ENCODE results near the gene FCGR1A.
"Not testable (repeated sequence)": the region's sequence is repeated elsewhere in the genome, so short reads cannot be mapped to it uniquely, and the experiment has no call there.

FCGR1A gene

GRCh38 chr1:149832316-149833126 is 50.0 kb downstream of the FCGR1A start:
- DNase-seq (ENCODE audit: low read depth): not testable (repeated sequence)

DNA sequence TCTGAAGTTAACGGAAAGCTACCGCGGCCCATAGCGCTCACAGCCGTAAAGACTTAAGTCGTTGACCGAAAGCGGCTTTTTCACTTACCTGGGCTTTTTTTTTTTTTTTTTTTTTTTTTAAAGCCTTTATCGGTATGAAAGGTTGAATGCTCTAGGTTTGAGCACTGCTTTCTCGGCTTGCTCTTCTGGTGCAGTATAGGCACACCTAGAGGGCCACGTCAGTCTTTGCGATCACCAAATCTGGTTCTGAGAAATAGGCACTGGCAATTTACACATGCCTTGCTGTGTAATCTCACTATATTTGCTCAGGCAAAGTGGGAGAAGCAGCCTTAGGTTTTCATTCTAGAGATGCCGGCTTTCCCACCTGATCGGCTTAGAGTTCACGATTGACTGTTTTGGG is 50.6 kb downstream of the FCGR1A start:
- not testable (repeated sequence) for DNase-seq (ENCODE audit: low read depth)

GRCh38 chr1:149841149-149841548 is 58.7 kb downstream of the FCGR1A start:
- DNase-seq (ENCODE audit: low read depth): not testable (repeated sequence)

Measured in stimulated activated CD8-positive, alpha-beta memory T cell treated with anti-CD3 and anti-CD28 coated beads, Interleukin-15, amount 100 ng/mL, for 24 hours (primary cell).